ENCODE data around the gene HNRNPA2B1. TPM values are rescaled to one million over a fixed set of nuclear protein-coding genes. Genes with fewer than 3 reads are reported as not detected.

The HNRNPA2B1 gene
- total and polyA plus RNA-seq, 2 of the 8 experiments (the other 6 are each of a cell fraction or from before 2014, with no cell fraction given) = 276 to 1,255 TPM

DNA sequence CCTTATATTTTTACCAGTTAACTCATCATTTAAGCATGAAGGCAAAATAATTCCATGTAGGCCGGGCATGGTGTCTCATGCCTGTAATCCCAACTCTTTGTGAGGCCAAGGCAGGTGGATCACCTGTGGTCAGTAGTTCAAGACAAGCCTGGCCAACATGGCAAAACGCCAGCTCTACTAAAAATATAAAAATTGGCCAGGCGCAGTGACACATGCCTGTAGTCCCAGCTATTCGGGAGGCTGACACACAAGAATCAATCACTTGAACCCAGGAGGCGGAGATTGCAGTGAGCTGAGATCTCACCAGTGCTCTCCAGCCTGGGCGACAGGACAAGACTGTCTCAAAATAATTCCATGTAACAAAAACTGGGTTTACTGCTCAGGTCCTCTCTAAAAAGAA is 18.3 kb downstream of the HNRNPA2B1 start:
- H2BK20ac ChIP-seq (ENCODE audit: low read length) = no peak overlapping the region
- ChIA-PET POLR2A (ENCODE audit: partially characterized antibody) (interaction anchor here (0.6 to 17.3 kb wide), 15 partner anchors 8 to 104 kb away, joined by 3 to 578 read pairs (median 7); partner anchors contain the start of genes CBX3 and HNRNPA2B1), CTCF (ENCODE audit: partially characterized antibody) (interaction anchor here (1.0 to 4.8 kb wide), 6 partner anchors 10 to 462 kb away, joined by 3 to 46 read pairs (median 4); no protein-coding TSS in a partner anchor)
- H3K79me1 ChIP-seq (ENCODE audit: low read depth, low read length) = peaks cover 2% of the 10 kb centered on the region; the same call in 1 of the 2 replicates
- no peak overlapping the region for H3K14ac ChIP-seq (ENCODE audit: insufficient read length)
- no peak overlapping the region for H2BK12ac ChIP-seq (ENCODE audit: low read depth, low read length)
- H4K91ac ChIP-seq (replicated peaks; ENCODE audit: insufficient read length, low read length) = no peak overlapping the region
- no peak overlapping the region for H2BK5ac ChIP-seq (ENCODE audit: low read depth, low read length)
- peaks cover 4 to 14% (median 7%) of the 10 kb centered on the region in 4 experiments; a peak in 4 of 8 replicates for H3K36me3 ChIP-seq (ENCODE audit: control insufficient read depth in 2 of 4, insufficient read depth in 4 of 4, low read length in 3 of 4)
- H2AK5ac ChIP-seq (ENCODE audit: low read depth, low read length) = no peak overlapping the region
- no peak overlapping the region for H3K9ac ChIP-seq (replicated peaks in 1 of 4; ENCODE audit: extremely low read depth in 1 of 4, low read depth in 3 of 4, low read length in 3 of 4)
- FAIRE-seq = no peak
- no peak overlapping the region for H3K18ac ChIP-seq (ENCODE audit: extremely low read depth, low read length)
- H3K4ac ChIP-seq (replicated peaks; ENCODE audit: insufficient read length, low read depth, low read length) = no peak overlapping the region
- peaks cover 0 to 2% of the 10 kb centered on the region in 2 experiments; a peak in 1 of 4 replicates for H3K9me3 ChIP-seq (ENCODE audit: insufficient read depth in 2 of 2, low read depth in 1 of 2, low read length in 1 of 2)
- 93% methylated on average over 6 of the region's 6 CpGs; no CpG with 5 or more reads in 1 of the 2 experiments for WGBS, 2 experiments (ENCODE audit: extremely low coverage in 1 of 2, insufficient coverage in 1 of 2, insufficient read length in 1 of 2, insufficient replicate concordance in 2 of 2, low coverage in 1 of 2, low lambda C conversion rate in 2 of 2, missing lambda C conversion rate in 1 of 2)
- H3K27me3 ChIP-seq (replicated peaks in 1 of 4; ENCODE audit: control insufficient read depth in 3 of 4, extremely low read depth in 1 of 4, insufficient read depth in 3 of 4, low read length in 3 of 4) = no peaks in the 10 kb centered on the region
- H3K79me2 ChIP-seq (ENCODE audit: control insufficient read depth in 1 of 2, insufficient read depth in 2 of 2, low read length in 2 of 2) = peaks cover 0 to 12% of the 10 kb centered on the region in 2 experiments; a peak in 2 of 4 replicates
- H4K5ac ChIP-seq (ENCODE audit: insufficient read length, low read depth, low read length) = no peak overlapping the region
- no peak overlapping the region for H3K4me2 ChIP-seq (ENCODE audit: insufficient read depth in 1 of 2, low read depth in 2 of 2, low read length in 2 of 2)
- DNase-seq (ENCODE audit: low read depth in 1 of 2, low spot score in 2 of 2) = no peak
- H2BK15ac ChIP-seq (ENCODE audit: low read length) = no peak overlapping the region
- no peak overlapping the region for H3K23ac ChIP-seq (ENCODE audit: insufficient read length)
- no peak overlapping the region for H3K56ac ChIP-seq (replicated peaks; ENCODE audit: insufficient read length, low read depth, low read length)
- H2BK120ac ChIP-seq (replicated peaks; ENCODE audit: low read depth, low read length) = no peak overlapping the region
- H3K27ac ChIP-seq (ENCODE audit: low read depth, low read length) = no peak overlapping the region
- H3K23me2 ChIP-seq (ENCODE audit: low read depth, low read length) = no peaks in the 10 kb centered on the region
- peaks cover 0 to 5% (median 0%) of the 10 kb centered on the region in 4 experiments; a peak in 1 of 7 replicates for H3K4me1 ChIP-seq (replicated peaks in 1 of 4; ENCODE audit: control insufficient read depth in 3 of 4, insufficient read depth in 4 of 4, low read length in 3 of 4)
- H3K4me3 ChIP-seq (ENCODE audit: extremely low read depth in 1 of 4, insufficient read depth in 2 of 4, low read depth in 3 of 4, low read length in 4 of 4) = no peak overlapping the region
- no peak overlapping the region for H2AFZ ChIP-seq (ENCODE audit: low read length)
- H4K8ac ChIP-seq (ENCODE audit: extremely low read depth, insufficient read depth, low read length) = no peak overlapping the region
- H4K20me1 ChIP-seq (replicated peaks in 1 of 2; ENCODE audit: control insufficient read depth in 1 of 2, insufficient read depth in 2 of 2, low read length in 2 of 2) = peaks cover 2 to 9% of the 10 kb centered on the region in 2 experiments
- TF ChIP-seq, protein P1, sequence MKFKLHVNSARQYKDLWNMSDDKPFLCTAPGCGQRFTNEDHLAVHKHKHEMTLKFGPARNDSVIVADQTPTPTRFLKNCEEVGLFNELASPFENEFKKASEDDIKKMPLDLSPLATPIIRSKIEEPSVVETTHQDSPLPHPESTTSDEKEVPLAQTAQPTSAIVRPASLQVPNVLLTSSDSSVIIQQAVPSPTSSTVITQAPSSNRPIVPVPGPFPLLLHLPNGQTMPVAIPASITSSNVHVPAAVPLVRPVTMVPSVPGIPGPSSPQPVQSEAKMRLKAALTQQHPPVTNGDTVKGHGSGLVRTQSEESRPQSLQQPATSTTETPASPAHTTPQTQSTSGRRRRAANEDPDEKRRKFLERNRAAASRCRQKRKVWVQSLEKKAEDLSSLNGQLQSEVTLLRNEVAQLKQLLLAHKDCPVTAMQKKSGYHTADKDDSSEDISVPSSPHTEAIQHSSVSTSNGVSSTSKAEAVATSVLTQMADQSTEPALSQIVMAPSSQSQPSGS (IDR thresholded peaks at IDR 0.05; ENCODE audit: low read length) = no peak
- no peak for TF ChIP-seq SRF (IDR thresholded peaks at IDR 0.05; ENCODE audit: low read depth, low read length)
- TF ChIP-seq CEBPB (IDR thresholded peaks at IDR 0.05; ENCODE audit: low read depth, low read length) = no peak
- TF ChIP-seq EP300 (IDR thresholded peaks at IDR 0.05; ENCODE audit: borderline replicate concordance in 1 of 2, low read depth in 2 of 2, low read length in 2 of 2) = no peak
- TF ChIP-seq SP4 (IDR thresholded peaks at IDR 0.05; ENCODE audit: low read length) = no peak
- no peak for TF ChIP-seq PHF8 (conservative IDR thresholded peaks at IDR 0.05; ENCODE audit: low read depth, low read length)
- no peak for TF ChIP-seq NRF1 (IDR thresholded peaks at IDR 0.05; ENCODE audit: low read depth, low read length)
- no peak for TF ChIP-seq RFX5 (IDR thresholded peaks at IDR 0.05; ENCODE audit: borderline replicate concordance, low read depth, low read length)
- no peak for TF ChIP-seq TEAD4 (IDR thresholded peaks at IDR 0.05; ENCODE audit: low read depth, low read length)
- no peak for TF ChIP-seq HDAC2 (IDR thresholded peaks at IDR 0.05; ENCODE audit: borderline replicate concordance in 1 of 2, low read depth in 2 of 2, low read length in 2 of 2)
- no peak for TF ChIP-seq SIX5 (IDR thresholded peaks at IDR 0.05; ENCODE audit: low read depth, low read length)
- TF ChIP-seq TAF7 (optimal IDR thresholded peaks at IDR 0.05; ENCODE audit: borderline replicate concordance, low read depth, low read length) = no peak

Measured in H1 (cell line).